Measurements from ENCODE around the gene GNG2. TPM values are rescaled to one million over a fixed set of nuclear protein-coding genes. Genes with fewer than 3 reads are reported as not detected.

Gene GNG2
- total and polyA plus RNA-seq, 9 of the 15 experiments (the other 6 are each of a cell fraction or from before 2014, with no cell fraction given): 0.18 TPM; not detected in 8

DNA sequence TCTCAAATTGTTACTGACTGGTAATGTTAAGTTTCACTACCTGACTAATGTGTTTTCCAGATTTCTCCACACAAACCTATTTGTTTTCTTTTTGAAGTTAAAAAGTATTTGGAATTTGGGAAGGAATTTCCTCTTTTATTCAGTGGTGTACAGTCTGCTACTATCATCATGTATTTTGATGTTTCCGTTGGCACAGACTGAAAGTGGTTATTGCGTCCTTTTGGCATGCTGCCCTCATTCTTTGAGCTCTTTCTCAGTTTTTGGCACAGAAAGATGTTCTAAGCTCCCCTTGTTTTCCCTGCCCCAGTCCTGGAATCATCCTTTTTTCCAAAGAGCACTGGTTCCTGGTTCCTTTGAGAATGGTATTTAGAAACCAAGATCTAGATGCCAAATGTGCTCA is 97.5 kb downstream of the GNG2 start (continued):
- TF ChIP-seq, protein P1, sequence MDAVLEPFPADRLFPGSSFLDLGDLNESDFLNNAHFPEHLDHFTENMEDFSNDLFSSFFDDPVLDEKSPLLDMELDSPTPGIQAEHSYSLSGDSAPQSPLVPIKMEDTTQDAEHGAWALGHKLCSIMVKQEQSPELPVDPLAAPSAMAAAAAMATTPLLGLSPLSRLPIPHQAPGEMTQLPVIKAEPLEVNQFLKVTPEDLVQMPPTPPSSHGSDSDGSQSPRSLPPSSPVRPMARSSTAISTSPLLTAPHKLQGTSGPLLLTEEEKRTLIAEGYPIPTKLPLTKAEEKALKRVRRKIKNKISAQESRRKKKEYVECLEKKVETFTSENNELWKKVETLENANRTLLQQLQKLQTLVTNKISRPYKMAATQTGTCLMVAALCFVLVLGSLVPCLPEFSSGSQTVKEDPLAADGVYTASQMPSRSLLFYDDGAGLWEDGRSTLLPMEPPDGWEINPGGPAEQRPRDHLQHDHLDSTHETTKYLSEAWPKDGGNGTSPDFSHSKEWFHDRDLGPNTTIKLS (IDR thresholded peaks at IDR 0.05; ENCODE audit: borderline replicate concordance, low read depth): no peak
- no peak for TF ChIP-seq MEF2D (tag; conservative IDR thresholded peaks at IDR 0.05; ENCODE audit: low read depth)
- no peak for TF ChIP-seq TSC22D4 (tag; IDR thresholded peaks at IDR 0.05)
- TF ChIP-seq, protein P2, sequence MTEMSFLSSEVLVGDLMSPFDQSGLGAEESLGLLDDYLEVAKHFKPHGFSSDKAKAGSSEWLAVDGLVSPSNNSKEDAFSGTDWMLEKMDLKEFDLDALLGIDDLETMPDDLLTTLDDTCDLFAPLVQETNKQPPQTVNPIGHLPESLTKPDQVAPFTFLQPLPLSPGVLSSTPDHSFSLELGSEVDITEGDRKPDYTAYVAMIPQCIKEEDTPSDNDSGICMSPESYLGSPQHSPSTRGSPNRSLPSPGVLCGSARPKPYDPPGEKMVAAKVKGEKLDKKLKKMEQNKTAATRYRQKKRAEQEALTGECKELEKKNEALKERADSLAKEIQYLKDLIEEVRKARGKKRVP (CRISPR knock-in tag; IDR thresholded peaks at IDR 0.05): no peak
- TF ChIP-seq EWSR1 (IDR thresholded peaks at IDR 0.05; ENCODE audit: borderline replicate concordance, low read depth, partially characterized antibody): no peak
- no peak for TF ChIP-seq PRMT5 (CRISPR knock-in tag; IDR thresholded peaks at IDR 0.05)
- TF ChIP-seq, protein P3, sequence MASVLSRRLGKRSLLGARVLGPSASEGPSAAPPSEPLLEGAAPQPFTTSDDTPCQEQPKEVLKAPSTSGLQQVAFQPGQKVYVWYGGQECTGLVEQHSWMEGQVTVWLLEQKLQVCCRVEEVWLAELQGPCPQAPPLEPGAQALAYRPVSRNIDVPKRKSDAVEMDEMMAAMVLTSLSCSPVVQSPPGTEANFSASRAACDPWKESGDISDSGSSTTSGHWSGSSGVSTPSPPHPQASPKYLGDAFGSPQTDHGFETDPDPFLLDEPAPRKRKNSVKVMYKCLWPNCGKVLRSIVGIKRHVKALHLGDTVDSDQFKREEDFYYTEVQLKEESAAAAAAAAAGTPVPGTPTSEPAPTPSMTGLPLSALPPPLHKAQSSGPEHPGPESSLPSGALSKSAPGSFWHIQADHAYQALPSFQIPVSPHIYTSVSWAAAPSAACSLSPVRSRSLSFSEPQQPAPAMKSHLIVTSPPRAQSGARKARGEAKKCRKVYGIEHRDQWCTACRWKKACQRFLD (CRISPR knock-in tag; IDR thresholded peaks at IDR 0.05): no peak
- TF ChIP-seq HDAC6 (IDR thresholded peaks at IDR 0.05; ENCODE audit: low read depth, low read length): no peak
